T-helper 2 cell treated with Interferon-gamma antibody and Interleukin-4, amounts not matched to agents 5 μg/mL and 100 μg/mL, for 36 hours (primary cell): ENCODE measurements around the gene ERCC1.
A peak's percentile ranks its signal among the peaks of the same experiment; 100 is the strongest.
"Not testable (repeated sequence)": the region's sequence is repeated elsewhere in the genome, so short reads cannot be mapped to it uniquely, and the experiment has no call there.

Experiments used
- DNase-seq: peaks from one replicate; pipeline ENCODE4 v3.0.0; 2021; ENCODE audit warnings: low spot score
- H3K27ac Mint-ChIP-seq: one replicate; pipeline ENCODE4 v1.8.0; 2021; ENCODE audit warnings: mild to moderate bottlenecking, mixed read lengths
- H3K27me3 Mint-ChIP-seq: one replicate; pipeline ENCODE4 v1.8.0; 2021; ENCODE audit warnings: low read depth, mixed read lengths
- H3K36me3 Mint-ChIP-seq: one replicate; pipeline ENCODE4 v1.8.0; 2021; ENCODE audit warnings: low read depth, mixed read lengths
- H3K4me1 Mint-ChIP-seq: one replicate; pipeline ENCODE4 v1.8.0; 2021; ENCODE audit warnings: low read depth, mixed read lengths
- H3K4me3 Mint-ChIP-seq: one replicate; pipeline ENCODE4 v1.8.0; 2022; ENCODE audit warnings: mild to moderate bottlenecking, moderate library complexity, mixed read lengths
- H3K9me3 Mint-ChIP-seq: one replicate; pipeline ENCODE4 v1.8.0; 2021; ENCODE audit warnings: mixed read lengths

The ERCC1 gene

GRCh38 chr19:45429896-45430295 is 6.2 kb upstream of the ERCC1 start:
- peaks cover 11% of the 10 kb centered on the region for H3K4me1 Mint-ChIP-seq

GRCh38 chr19:45428384-45429231 is 4.9 kb upstream of the ERCC1 start:
- Mint-ChIP-seq H3K36me3 (no peaks in the 10 kb centered on the region), H3K27ac (no peak overlapping the region), H3K27me3 (peaks cover 11% of the 10 kb centered on the region), H3K4me3 (peak overlapping the region; percentile 83), H3K9me3 (no peaks in the 10 kb centered on the region), H3K4me1 (peaks cover 18% of the 10 kb centered on the region)
- DNase-seq = no peak

More at GRCh38 chr19:45429896-45430295, 6.2 kb upstream of the ERCC1 start:
- H3K27me3 Mint-ChIP-seq = peaks cover 11% of the 10 kb centered on the region
- H3K4me3 Mint-ChIP-seq, H3K27ac Mint-ChIP-seq, H3K36me3 Mint-ChIP-seq, H3K9me3 Mint-ChIP-seq, DNase-seq: not testable (repeated sequence)

DNA sequence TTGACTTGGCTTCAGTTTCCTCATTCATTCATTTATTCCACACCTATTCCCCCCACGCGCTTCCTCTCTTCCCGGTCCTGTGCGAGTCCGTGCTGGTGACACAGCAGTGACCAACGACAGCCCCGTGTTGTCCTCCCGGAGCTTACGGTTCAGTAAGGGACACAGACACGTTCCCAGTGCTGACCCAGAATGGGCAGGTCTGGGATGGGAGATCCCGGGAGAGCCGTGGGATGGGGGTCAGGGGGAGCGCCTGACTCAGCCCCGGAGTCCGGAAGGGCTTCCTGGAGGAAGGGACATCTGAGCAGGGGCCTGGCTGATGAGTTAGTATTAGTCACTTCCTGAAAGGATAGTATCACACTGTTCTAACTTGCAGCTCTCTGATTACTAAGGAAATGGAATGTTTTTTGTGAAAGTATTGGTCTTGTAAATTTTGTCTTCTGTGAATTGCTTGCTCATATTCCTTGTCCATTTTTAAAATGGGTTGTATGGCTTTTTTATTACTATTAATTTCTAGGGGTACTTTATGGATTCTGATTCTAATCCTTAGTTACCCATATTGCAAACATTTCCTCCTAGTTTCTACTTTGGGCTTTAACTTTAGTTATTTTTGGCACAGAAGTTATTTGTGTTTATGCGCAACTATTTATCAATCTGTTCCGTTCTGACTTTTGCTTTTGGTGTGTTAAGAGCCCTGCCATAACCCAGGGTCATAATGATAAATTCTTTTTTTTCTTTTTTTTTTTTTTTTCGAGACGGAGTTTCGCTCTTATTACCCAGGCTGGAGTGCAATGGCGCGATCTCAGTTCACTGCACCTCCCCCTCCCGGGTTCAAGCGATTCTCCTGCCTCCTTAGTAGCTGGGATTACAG is 708 bp upstream of the ERCC1 start:
- Mint-ChIP-seq H3K9me3 (no peaks in the 10 kb centered on the region), H3K4me3 (peak overlapping the region; percentile 96), H3K27ac (peak overlapping the region; percentile 90), H3K36me3 (peaks cover 16% of the 10 kb centered on the region), H3K4me1 (peaks cover 36% of the 10 kb centered on the region), H3K27me3 (peaks cover 11% of the 10 kb centered on the region)
- peak; percentile 58 for DNase-seq

- H3K4me3 Mint-ChIP-seq = peak overlapping the region; percentile 96
- peaks cover 3% of the 10 kb centered on the region for H3K27me3 Mint-ChIP-seq
- peaks cover 40% of the 10 kb centered on the region for H3K4me1 Mint-ChIP-seq
- H3K9me3 Mint-ChIP-seq = no peaks in the 10 kb centered on the region
- DNase-seq = no peak
- peaks cover 20% of the 10 kb centered on the region for H3K36me3 Mint-ChIP-seq
- H3K27ac Mint-ChIP-seq = peak overlapping the region; percentile 90
Measured at GRCh38 chr19:45423033-45423588, 606 bp downstream of the ERCC1 start.

DNA sequence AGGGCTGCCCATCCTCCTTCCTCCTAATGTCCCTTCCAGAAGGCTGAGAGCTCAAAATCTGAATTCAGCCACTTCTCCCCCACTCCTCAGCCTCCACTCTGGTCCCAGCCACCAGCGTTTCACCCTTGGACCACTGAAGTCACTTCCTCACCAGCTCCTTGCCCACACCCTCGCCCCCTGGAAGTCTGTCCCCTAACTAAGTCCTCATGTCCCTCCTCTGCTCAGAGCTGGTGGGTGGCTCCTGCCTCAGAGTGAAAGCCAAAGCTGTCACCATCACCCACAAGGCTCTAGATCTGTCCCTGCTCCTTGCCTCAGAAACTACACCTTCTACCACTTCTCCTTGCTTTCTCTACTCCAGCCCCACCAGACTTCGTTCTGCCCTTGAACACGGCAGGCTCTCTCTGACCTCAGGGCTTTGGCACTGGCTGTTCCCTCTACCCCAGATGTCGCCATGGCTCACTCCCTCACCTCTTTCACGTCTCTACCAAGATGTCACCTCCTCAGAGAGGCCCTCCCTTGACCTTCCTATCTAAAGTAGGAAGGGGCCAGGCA is 1.7 kb downstream of the ERCC1 start:
- H3K36me3 Mint-ChIP-seq = peaks cover 28% of the 10 kb centered on the region
- DNase-seq = no peak
- H3K4me1 Mint-ChIP-seq = peaks cover 35% of the 10 kb centered on the region
- H3K4me3 Mint-ChIP-seq = peak overlapping the region; percentile 57
- H3K27ac Mint-ChIP-seq = peak overlapping the region; percentile 69
- no peaks in the 10 kb centered on the region for H3K9me3 Mint-ChIP-seq
- no peaks in the 10 kb centered on the region for H3K27me3 Mint-ChIP-seq

- DNase-seq = no peak
- Mint-ChIP-seq H3K36me3 (peaks cover 37% of the 10 kb centered on the region), H3K27ac (peak overlapping the region; percentile 55), H3K9me3 (no peaks in the 10 kb centered on the region), H3K4me1 (peaks cover 33% of the 10 kb centered on the region), H3K27me3 (no peaks in the 10 kb centered on the region), H3K4me3 (peak overlapping the region; percentile 51)
Measured at GRCh38 chr19:45420871-45421270, 2.8 kb downstream of the ERCC1 start.

- peaks cover 31% of the 10 kb centered on the region for H3K4me1 Mint-ChIP-seq
- DNase-seq = no peak
- H3K27ac Mint-ChIP-seq = peak overlapping the region; percentile 55
- no peaks in the 10 kb centered on the region for H3K9me3 Mint-ChIP-seq
- H3K4me3 Mint-ChIP-seq = peak overlapping the region; percentile 51
- peaks cover 39% of the 10 kb centered on the region for H3K36me3 Mint-ChIP-seq
- H3K27me3 Mint-ChIP-seq = no peaks in the 10 kb centered on the region
Measured at GRCh38 chr19:45420356-45420755, 3.4 kb downstream of the ERCC1 start.

DNA sequence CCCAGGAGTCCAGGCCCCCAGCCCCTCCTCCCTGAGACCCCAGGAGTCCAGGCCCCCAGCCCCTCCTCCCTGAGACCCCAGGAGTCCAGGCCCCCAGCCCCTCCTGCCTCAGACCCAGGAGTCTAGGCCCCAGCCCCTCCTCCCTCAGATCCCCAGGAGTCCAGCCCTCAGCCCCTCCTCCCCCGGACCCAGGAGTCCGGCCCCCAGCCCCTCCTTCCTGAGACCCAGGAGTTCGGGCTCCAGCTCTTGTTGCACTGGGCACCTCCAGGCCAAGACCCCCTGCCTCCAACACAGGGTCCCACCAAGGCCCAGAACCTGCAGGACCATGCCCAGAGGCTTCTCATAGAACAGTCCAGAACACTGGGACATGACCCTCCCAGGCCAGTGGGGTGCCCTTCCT is 3.8 kb downstream of the ERCC1 start:
- H3K4me1 Mint-ChIP-seq = peaks cover 31% of the 10 kb centered on the region
- no peaks in the 10 kb centered on the region for H3K27me3 Mint-ChIP-seq
- H3K27ac Mint-ChIP-seq = no peak overlapping the region
- no peaks in the 10 kb centered on the region for H3K9me3 Mint-ChIP-seq
- peaks cover 41% of the 10 kb centered on the region for H3K36me3 Mint-ChIP-seq
- no peak overlapping the region for H3K4me3 Mint-ChIP-seq
- DNase-seq = no peak

DNA sequence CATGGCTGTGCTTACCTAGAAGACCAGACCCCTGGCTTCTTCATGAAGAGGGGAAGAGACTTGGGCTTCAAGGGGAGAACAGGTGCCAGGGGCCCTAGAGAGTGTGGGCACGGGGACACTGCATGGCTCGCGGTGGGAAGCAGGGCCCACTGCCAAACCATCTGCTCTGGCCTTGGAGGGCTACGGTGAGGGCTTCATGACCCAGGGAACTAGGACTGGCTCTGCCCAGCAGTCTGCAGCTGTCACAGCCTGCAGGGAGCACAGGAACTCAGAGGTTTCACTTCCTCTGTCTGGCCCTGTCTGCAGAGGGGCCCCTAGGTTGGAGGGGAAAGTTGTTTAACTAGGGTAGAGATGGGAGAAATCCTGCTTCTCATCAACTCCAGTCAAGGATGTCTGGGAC is 4.3 kb downstream of the ERCC1 start:
- Mint-ChIP-seq H3K27ac (peak overlapping the region; percentile 12), H3K9me3 (no peaks in the 10 kb centered on the region), H3K4me3 (peak overlapping the region; percentile 39), H3K27me3 (no peaks in the 10 kb centered on the region), H3K36me3 (peaks cover 46% of the 10 kb centered on the region), H3K4me1 (peaks cover 28% of the 10 kb centered on the region)
- no peak for DNase-seq

- Mint-ChIP-seq H3K36me3 (peaks cover 51% of the 10 kb centered on the region), H3K9me3 (no peaks in the 10 kb centered on the region), H3K4me3 (peak overlapping the region; percentile 43), H3K4me1 (peaks cover 25% of the 10 kb centered on the region), H3K27ac (peak overlapping the region; percentile 20), H3K27me3 (no peaks in the 10 kb centered on the region)
- DNase-seq = no peak
Measured at GRCh38 chr19:45418802-45419201, 4.9 kb downstream of the ERCC1 start.

DNA sequence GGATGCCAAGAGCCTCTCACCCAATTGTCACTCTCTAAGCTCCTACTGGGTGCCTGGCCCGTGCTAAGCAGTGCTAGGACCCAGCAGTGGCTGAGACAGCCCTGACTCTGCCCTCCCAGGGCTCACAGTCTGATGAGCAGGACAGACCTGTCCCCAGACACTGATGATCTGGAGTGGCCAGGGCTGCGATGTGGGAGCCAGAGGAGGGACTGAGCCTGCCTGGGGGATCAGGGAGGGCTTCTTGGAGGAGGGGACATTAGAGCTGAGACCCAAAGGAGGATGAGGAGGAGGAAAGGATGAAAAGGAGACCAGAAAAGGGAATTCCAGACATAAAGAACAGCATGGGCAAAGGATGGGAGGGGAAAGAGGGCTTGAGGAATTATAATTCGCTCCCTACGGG is 6.6 kb downstream of the ERCC1 start:
- Mint-ChIP-seq H3K9me3 (no peaks in the 10 kb centered on the region), H3K4me3 (no peak overlapping the region), H3K4me1 (peaks cover 15% of the 10 kb centered on the region), H3K27me3 (no peaks in the 10 kb centered on the region), H3K36me3 (peaks cover 56% of the 10 kb centered on the region), H3K27ac (no peak overlapping the region)
- no peak for DNase-seq

- peaks cover 49% of the 10 kb centered on the region for H3K36me3 Mint-ChIP-seq
- H3K27me3 Mint-ChIP-seq = no peaks in the 10 kb centered on the region
- DNase-seq = no peak
- H3K4me3 Mint-ChIP-seq = no peak overlapping the region
- no peak overlapping the region for H3K27ac Mint-ChIP-seq
- H3K9me3 Mint-ChIP-seq = no peaks in the 10 kb centered on the region
- peaks cover 6% of the 10 kb centered on the region for H3K4me1 Mint-ChIP-seq
Measured at GRCh38 chr19:45414468-45414867, 9.2 kb downstream of the ERCC1 start.

GRCh38 chr19:45413497-45413896 is 10.2 kb downstream of the ERCC1 start:
- H3K9me3 Mint-ChIP-seq = no peaks in the 10 kb centered on the region
- H3K27ac Mint-ChIP-seq = no peak overlapping the region
- DNase-seq = no peak
- H3K36me3 Mint-ChIP-seq = peaks cover 53% of the 10 kb centered on the region
- H3K4me3 Mint-ChIP-seq = no peak overlapping the region
- H3K27me3 Mint-ChIP-seq = no peaks in the 10 kb centered on the region
- peaks cover under 1% of the 10 kb centered on the region for H3K4me1 Mint-ChIP-seq
